GM12875 (cell line): ENCODE measurements around the gene KAT2B.

Experiments
- H3K4me3 ChIP-seq: one replicate; pipeline ENCODE4 v1.5.1; 2011; ENCODE audit warnings: low read depth, low read length, control low read depth
- TF ChIP-seq, protein P1 (sequence below): IDR thresholded peaks from 2 replicates; pipeline ENCODE4 v1.5.1; 2011; ENCODE audit warnings: low read depth, mild to moderate bottlenecking, control low read depth, inconsistent platforms, low read length, moderate library complexity, borderline replicate concordance; ENCODE audit not compliant: insufficient read depth

KAT2B gene

DNA sequence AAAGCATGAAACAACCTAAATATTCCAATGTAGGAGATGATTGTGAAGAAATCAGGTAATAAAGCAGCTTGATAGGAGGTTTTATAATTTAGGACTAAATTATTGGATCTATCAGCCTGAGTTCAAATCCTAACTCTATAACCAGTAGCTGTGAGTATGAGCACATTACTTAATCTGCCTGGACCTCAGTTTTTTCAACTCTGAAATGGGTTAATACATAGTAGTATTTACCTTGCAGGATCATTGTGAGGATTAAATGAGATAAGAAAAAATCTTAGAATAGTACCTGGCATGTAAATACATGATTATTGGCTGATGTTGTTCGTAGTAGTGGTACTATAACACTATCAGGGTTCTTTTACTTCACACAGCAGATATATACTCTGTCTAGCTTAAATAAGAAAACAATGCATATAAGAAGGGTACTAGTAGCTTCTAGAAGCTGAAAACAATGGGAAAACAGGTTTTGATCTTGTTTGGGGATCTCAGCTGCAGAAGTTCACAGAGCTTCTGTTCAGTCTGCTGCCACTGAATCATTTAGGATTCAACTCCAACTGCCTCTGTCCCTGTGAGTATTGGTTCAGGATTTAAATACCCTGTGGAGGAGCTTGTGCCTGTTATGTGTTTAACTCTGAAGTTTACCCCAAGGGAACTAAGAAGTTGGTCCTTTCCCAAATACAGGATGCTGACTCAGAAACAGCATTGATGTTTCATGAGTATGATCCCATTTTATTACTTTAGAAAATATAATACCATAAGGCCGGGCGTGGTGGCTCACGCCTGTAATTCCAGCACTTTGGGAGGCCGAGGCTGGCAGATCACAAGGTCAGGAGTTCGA is 34.2 kb downstream of the KAT2B start:
- TF ChIP-seq, protein P1, sequence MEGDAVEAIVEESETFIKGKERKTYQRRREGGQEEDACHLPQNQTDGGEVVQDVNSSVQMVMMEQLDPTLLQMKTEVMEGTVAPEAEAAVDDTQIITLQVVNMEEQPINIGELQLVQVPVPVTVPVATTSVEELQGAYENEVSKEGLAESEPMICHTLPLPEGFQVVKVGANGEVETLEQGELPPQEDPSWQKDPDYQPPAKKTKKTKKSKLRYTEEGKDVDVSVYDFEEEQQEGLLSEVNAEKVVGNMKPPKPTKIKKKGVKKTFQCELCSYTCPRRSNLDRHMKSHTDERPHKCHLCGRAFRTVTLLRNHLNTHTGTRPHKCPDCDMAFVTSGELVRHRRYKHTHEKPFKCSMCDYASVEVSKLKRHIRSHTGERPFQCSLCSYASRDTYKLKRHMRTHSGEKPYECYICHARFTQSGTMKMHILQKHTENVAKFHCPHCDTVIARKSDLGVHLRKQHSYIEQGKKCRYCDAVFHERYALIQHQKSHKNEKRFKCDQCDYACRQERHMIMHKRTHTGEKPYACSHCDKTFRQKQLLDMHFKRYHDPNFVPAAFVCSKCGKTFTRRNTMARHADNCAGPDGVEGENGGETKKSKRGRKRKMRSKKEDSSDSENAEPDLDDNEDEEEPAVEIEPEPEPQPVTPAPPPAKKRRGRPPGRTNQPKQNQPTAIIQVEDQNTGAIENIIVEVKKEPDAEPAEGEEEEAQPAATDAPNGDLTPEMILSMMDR: no peak
- no peak overlapping the region for H3K4me3 ChIP-seq

DNA sequence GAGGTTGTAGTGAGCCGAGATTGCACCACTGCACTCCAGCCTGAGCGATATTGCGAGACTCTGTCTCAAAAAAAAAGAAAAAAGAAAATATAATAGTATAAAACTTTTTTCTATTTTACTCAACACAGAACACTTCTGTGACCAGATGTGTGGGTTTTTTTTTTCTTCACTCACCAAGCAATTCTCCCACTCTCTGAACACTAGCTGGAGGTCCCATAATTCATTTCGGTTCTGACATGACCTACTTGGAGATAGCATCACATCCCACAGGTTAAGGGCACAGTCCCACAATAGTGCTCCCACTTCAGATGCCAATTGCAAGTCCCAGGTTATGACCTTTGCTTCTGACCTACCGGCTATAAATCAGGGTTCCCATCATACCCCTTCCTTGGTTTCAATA is 35.0 kb downstream of the KAT2B start:
- TF ChIP-seq, protein P1: no peak
- H3K4me3 ChIP-seq: no peak overlapping the region

DNA sequence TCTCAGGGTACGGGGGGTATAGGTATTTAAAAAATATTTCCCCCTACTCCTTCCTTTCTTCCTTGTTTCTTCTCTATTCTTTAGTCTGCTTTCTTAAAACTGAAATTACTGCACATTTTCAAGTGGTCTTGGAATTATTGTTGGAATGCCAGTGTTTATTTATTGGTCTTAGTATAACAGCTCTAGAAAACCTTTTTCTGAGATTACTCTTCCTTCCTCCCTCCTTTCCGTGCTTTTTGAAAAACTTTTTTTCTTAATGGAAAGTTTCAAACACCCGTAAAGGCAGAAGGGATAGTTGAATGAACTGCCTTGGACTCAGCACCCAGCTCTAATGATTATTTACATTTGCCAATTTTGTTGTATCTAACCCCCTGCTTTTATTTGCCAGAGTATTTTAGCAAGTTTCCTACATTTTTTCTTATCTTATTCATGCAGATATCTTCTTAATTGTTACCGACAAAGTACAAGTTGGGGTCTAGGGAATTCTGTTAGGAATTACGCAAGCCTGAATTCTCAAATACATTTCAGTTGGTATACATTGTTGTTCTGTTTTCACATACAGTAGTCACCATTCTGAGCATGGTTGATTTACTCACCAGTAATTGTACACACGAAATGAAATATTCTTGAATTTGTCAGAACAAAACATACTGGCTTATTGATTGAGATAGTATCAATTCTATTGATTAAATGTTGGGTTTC is 36.2 kb downstream of the KAT2B start:
- TF ChIP-seq, protein P1: no peak
- no peak overlapping the region for H3K4me3 ChIP-seq

DNA sequence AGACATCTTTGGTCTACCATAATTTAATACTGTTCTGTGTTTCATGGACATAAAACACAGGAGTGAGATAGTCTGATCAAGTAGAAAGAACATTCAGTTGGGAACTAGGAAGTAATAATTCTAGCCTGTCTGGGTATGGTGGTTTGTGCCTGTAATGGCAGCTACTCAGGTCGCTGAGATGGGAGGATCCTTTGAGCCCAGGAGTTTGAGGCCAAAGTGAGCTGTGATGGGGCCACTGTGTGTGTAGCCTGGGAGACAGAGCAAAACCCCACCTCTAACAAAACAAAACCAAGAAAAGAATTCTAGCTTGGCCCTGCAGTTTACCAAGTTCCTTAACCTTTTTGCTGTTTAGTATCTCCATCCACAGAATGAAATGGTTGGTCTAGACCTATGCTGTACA is 36.8 kb downstream of the KAT2B start:
- TF ChIP-seq, protein P1: no peak
- H3K4me3 ChIP-seq: no peak overlapping the region

DNA sequence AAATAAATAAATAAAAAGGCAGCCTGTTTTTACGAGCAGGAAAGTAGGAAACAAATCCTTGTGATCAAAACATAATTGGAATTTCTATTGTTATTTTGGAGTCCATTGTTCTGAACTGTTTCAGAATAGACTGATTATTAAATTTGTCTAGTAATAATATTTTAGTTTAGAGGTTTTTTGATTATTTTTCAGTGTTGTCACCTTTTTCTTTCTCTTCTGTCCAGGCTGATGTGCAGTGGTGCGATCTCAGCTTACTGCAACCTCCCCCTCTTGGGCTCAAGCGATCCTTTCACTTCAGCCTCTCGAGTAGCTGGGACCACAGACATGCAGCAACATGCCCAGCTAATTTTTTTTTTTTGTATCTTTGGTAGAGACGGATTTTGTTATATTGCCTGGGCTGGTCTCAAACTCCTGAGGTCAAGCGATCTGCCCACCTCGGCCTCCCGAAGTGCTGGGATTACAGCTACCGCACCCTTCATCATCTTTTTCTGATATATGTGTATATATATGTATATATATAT is 38.0 kb downstream of the KAT2B start:
- no peak overlapping the region for H3K4me3 ChIP-seq
- TF ChIP-seq, protein P1: no peak

DNA sequence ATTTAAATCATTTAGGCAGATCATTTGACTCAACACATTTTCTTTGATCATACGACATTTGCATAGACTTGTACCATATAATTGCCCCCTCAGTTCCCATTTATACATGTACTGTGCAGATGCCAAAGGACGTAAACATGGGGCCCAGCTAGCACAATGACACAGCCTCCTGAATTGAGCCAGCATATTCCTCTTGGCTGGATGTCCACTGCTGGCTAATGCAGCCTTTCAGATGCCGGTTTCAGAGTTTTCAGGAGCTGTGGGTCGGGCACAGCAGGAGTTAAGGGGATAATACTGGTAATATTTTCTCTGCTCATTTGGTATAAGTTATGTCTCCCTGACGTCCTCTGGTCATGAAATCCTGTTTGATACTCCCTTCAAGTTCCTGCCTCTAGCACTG is 39.4 kb downstream of the KAT2B start:
- H3K4me3 ChIP-seq: no peak overlapping the region
- TF ChIP-seq, protein P1: no peak
